Naive B cell (primary cell): ENCODE data around the gene PRKCG. TPM values are rescaled to one million over a fixed set of nuclear protein-coding genes. Genes with fewer than 3 reads are reported as not detected.
"Not testable (repeated sequence)": the region's sequence is repeated elsewhere in the genome, so short reads cannot be mapped to it uniquely, and the experiment has no call there.

Source experiments
- ATAC-seq, 2 donors: fragments of 150-1000 bp; cut with Tn5 transposase; 2 replicates each; pipeline ENCODE4 v1.10.0; 2021; ENCODE audit warnings: low read depth in 2 of 2, mild to moderate bottlenecking in 2 of 2, moderate library complexity in 2 of 2
- DNase-seq: peaks from one replicate; pipeline ENCODE4 v3.0.0; 2022
- H3K27ac Mint-ChIP-seq, 6 donors: one replicate each; pipeline ENCODE4 v1.8.0; 2020 to 2022; ENCODE audit warnings: mild to moderate bottlenecking in 6 of 6, mixed read lengths in 6 of 6, moderate library complexity in 5 of 6, inconsistent platforms in 2 of 6
- H3K27me3 Mint-ChIP-seq, 3 donors: one replicate each; pipeline ENCODE4 v1.8.0; 2021 to 2022; ENCODE audit warnings: mixed read lengths in 3 of 3, mild to moderate bottlenecking in 1 of 3
- H3K36me3 Mint-ChIP-seq, 2 donors: one replicate each; pipeline ENCODE4 v1.8.0; 2020 to 2022; ENCODE audit warnings: mixed read lengths in 2 of 2, inconsistent platforms in 1 of 2, mild to moderate bottlenecking in 1 of 2
- H3K4me1 Mint-ChIP-seq, 3 donors: one replicate each; pipeline ENCODE4 v1.8.0; 2020 to 2022; ENCODE audit warnings: mixed read lengths in 3 of 3, inconsistent platforms in 1 of 3, mild to moderate bottlenecking in 1 of 3, moderate library complexity in 1 of 3
- H3K4me3 Mint-ChIP-seq, 8 donors: one replicate each; pipeline ENCODE4 v1.8.0; 2020 to 2022; ENCODE audit warnings: mild to moderate bottlenecking in 8 of 8, mixed read lengths in 8 of 8, moderate library complexity in 8 of 8, inconsistent platforms in 2 of 8
- H3K9me3 Mint-ChIP-seq, 7 donors: one replicate each; pipeline ENCODE4 v1.8.0; 2020 to 2022; ENCODE audit warnings: mixed read lengths in 7 of 7, mild to moderate bottlenecking in 5 of 7, inconsistent platforms in 2 of 7, moderate library complexity in 1 of 7
- polyA plus RNA-seq, 6 donors: library from polyadenylated mRNA; unstranded; fragments of 300-500 nt; fragmentation: Illumina TruSeq; gene quantifications; one replicate each; pipeline ENCODE4 v1.2.3, GENCODE V29; 2021; ENCODE audit warnings: low read depth in 6 of 6

PRKCG gene
- polyA plus RNA-seq, 6 donors from 2014 or later, result 0.31 to 0.35 TPM; not detected in 4

DNA sequence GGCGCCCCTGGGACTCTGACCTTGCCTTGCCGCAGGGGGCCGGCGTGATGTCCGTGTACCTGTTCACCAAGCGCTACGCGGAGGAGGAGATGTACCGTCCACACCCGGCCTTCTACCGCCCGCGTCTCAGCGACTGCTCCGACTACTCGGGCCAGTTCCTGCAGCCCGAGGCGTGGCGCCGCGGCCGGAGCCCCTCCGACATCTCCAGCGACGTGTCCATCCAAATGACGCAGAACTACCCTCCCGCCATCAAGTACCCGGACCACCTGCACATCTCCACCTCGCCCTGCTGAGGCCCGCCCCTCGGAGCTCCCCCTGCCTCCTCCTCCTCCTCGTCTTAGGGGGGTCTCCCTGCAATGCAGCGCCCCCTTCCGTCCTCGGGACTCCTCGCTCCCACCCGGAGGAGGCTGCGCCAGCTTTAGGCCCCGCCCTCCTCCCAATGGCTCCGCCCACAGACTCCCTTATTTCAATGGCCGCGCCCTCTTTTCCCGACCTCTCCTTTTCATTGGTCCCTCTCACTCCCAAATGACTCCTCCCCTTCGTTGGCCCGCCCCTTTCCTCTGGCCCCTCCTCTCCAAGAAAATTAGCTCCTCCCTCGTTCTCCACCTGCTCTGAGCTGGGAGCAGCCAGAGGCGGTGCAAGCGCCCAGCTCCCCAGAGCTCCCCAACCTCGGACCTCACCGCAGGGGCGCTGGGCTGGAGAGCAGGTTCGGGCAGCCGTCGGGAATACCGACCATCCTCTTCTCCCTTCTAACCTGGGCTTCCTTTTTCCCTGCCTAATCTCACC lies 60.2 kb downstream of the PRKCG start:
- Mint-ChIP-seq H3K9me3 (peaks cover 6 to 15% (median 8%) of the 10 kb centered on the region in 7 donors), H3K4me3 (no peak overlapping the region), H3K27ac (no peak overlapping the region), H3K4me1 (peaks cover 4 to 12% (median 11%) of the 10 kb centered on the region in 3 donors), H3K27me3 (peaks cover 56 to 83% (median 80%) of the 10 kb centered on the region in 3 donors), H3K36me3 (peaks cover 5 to 16% of the 10 kb centered on the region in 2 donors)
- ATAC-seq, result no peak
- DNase-seq, result no peak

- Mint-ChIP-seq H3K27ac (no peak overlapping the region), H3K4me1 (peaks cover 4 to 12% (median 11%) of the 10 kb centered on the region in 3 donors), H3K27me3 (peaks cover 48 to 74% (median 72%) of the 10 kb centered on the region in 3 donors), H3K36me3 (peaks cover 5 to 19% of the 10 kb centered on the region in 2 donors), H3K9me3 (peaks cover 6 to 15% (median 8%) of the 10 kb centered on the region in 7 donors), H3K4me3 (no peak overlapping the region)
- DNase-seq (no peak), ATAC-seq (no peak)
Observed at GRCh38 chr19:53944416-53944815, 62.4 kb downstream of the PRKCG start.

DNA sequence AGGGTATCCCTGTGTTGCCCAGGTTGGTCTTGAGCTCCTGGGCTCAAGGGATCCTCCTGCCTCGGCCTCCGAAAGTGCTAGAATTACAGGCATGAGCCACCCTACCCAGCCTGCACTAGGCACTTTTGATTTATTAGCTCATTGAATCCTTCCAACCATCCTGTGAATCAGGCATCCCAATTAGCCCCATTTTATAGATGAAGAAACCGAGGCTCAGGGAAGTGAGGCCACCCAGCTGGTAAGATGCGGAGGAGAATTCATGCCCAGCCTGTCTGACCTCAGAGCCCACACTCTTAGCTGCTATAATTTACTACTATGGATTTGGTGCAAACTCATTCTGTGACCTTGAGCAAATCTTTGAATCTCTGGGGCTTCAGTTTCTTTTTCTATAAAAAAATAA lies 62.9 kb downstream of the PRKCG start:
- ATAC-seq, result no peak
- peaks cover 5 to 19% of the 10 kb centered on the region in 2 donors for H3K36me3 Mint-ChIP-seq
- H3K9me3 Mint-ChIP-seq, result peaks cover 2 to 15% (median 6%) of the 10 kb centered on the region in 7 donors
- no peak for DNase-seq
- H3K4me3 Mint-ChIP-seq, result peak overlapping the region in 1 of 8 donors; percentile 10
- peaks cover 4 to 12% (median 11%) of the 10 kb centered on the region in 3 donors for H3K4me1 Mint-ChIP-seq
- no peak overlapping the region for H3K27ac Mint-ChIP-seq
- H3K27me3 Mint-ChIP-seq, result peaks cover 43 to 69% (median 67%) of the 10 kb centered on the region in 3 donors

GRCh38 chr19:53945441-53945840 lies 63.4 kb downstream of the PRKCG start:
- ATAC-seq (no peak), DNase-seq (no peak)
- H3K27ac Mint-ChIP-seq, result no peak overlapping the region
- peaks cover 38 to 64% (median 62%) of the 10 kb centered on the region in 3 donors for H3K27me3 Mint-ChIP-seq
- H3K36me3 Mint-ChIP-seq, result peaks cover 2 to 19% of the 10 kb centered on the region in 2 donors
- H3K4me1 Mint-ChIP-seq, result peaks cover 4 to 12% (median 11%) of the 10 kb centered on the region in 3 donors
- H3K9me3 Mint-ChIP-seq, result peaks cover 2 to 15% (median 6%) of the 10 kb centered on the region in 7 donors
- no peak overlapping the region for H3K4me3 Mint-ChIP-seq

GRCh38 chr19:53945998-53946397 lies 64.0 kb downstream of the PRKCG start:
- no peak overlapping the region for H3K4me3 Mint-ChIP-seq
- H3K4me1 Mint-ChIP-seq, result peaks cover 4 to 12% (median 11%) of the 10 kb centered on the region in 3 donors
- H3K36me3 Mint-ChIP-seq, result peaks cover 0 to 19% of the 10 kb centered on the region in 2 donors
- H3K27me3 Mint-ChIP-seq, result peaks cover 36 to 58% (median 58%) of the 10 kb centered on the region in 3 donors
- no peak overlapping the region for H3K27ac Mint-ChIP-seq
- H3K9me3 Mint-ChIP-seq, result peaks cover 2 to 14% (median 6%) of the 10 kb centered on the region in 7 donors
- DNase-seq, result no peak
- no peak for ATAC-seq

DNA sequence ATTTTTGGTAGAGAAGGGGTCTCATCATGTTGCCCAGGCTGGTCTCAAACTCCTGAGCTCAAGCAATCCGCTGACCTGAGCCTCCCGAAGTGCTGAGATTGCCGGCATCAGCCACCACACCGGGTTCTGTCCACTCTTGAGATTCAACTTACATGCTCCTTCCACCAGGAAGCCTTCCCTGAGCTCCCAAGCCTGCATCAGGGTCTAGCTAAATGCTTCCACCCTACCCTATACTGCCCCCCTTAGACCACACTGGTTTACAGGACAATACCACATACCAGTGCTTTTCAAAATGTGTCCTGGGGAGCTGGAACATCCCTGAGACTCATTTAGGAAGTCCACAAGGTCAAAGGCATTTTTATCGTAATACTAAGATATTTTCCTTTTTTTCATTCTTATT lies 65.6 kb downstream of the PRKCG start:
- no peak overlapping the region for H3K27ac Mint-ChIP-seq
- no peak for DNase-seq
- peaks cover 0 to 13% of the 10 kb centered on the region in 2 donors for H3K36me3 Mint-ChIP-seq
- H3K4me1 Mint-ChIP-seq, result peaks cover 0 to 6% (median 6%) of the 10 kb centered on the region in 3 donors
- H3K27me3 Mint-ChIP-seq, result peaks cover 42 to 51% (median 50%) of the 10 kb centered on the region in 3 donors
- no peak for ATAC-seq
- H3K4me3 Mint-ChIP-seq, result no peak overlapping the region
- H3K9me3 Mint-ChIP-seq, result peaks cover 2 to 12% (median 6%) of the 10 kb centered on the region in 7 donors

DNA sequence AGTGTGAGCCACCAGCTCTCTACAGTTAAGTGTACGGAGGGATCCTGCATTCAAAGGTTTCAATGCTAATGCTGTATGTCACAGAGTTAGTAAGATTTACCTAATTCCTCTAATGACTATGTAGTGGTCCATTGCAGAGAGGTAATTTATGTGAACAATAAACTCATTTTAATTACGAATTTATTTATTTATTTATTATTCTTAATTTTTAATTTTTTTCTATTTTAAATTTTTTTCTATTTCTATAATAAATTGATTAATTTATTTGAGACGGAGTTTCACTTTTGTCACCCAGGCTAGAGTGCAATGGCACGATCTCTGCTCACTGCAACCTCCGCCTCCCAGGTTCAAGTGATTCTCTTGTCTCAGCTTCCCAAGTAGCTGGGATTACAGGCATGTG lies 66.6 kb downstream of the PRKCG start:
- not testable (repeated sequence) for H3K9me3 Mint-ChIP-seq, H3K4me1 Mint-ChIP-seq, H3K36me3 Mint-ChIP-seq, H3K4me3 Mint-ChIP-seq, DNase-seq, ATAC-seq, H3K27ac Mint-ChIP-seq
- H3K27me3 Mint-ChIP-seq, result peaks cover 40 to 41% (median 40%) of the 10 kb centered on the region in 3 donors

- Mint-ChIP-seq H3K27me3 (peaks cover 26 to 36% (median 34%) of the 10 kb centered on the region in 3 donors), H3K9me3 (peaks cover 0 to 14% (median 10%) of the 10 kb centered on the region in 7 donors), H3K27ac (no peak overlapping the region), H3K4me1 (no peaks in the 10 kb centered on the region), H3K36me3 (peaks cover 0 to 6% of the 10 kb centered on the region in 2 donors), H3K4me3 (no peak overlapping the region)
- no peak for DNase-seq
- no peak for ATAC-seq
Observed at GRCh38 chr19:53951436-53951835, 69.4 kb downstream of the PRKCG start.

GRCh38 chr19:53951947-53952346 lies 70.0 kb downstream of the PRKCG start:
- no peak overlapping the region for H3K4me3 Mint-ChIP-seq

GRCh38 chr19:53953383-53953782 lies 71.4 kb downstream of the PRKCG start:
- Mint-ChIP-seq H3K4me1 (no peaks in the 10 kb centered on the region), H3K27ac (no peak overlapping the region), H3K27me3 (peaks cover 33 to 41% (median 40%) of the 10 kb centered on the region in 3 donors), H3K4me3 (peak overlapping the region in 1 of 8 donors; percentile 52), H3K36me3 (peaks cover 0 to 2% of the 10 kb centered on the region in 2 donors), H3K9me3 (peaks cover 0 to 16% (median 10%) of the 10 kb centered on the region in 7 donors)
- ATAC-seq (no peak), DNase-seq (no peak)

More at GRCh38 chr19:53951947-53952346, 70.0 kb downstream of the PRKCG start:
- peaks cover 0 to 5% of the 10 kb centered on the region in 2 donors for H3K36me3 Mint-ChIP-seq
- ATAC-seq (no peak), DNase-seq (no peak)
- H3K27me3 Mint-ChIP-seq, result peaks cover 26 to 37% (median 36%) of the 10 kb centered on the region in 3 donors
- H3K27ac Mint-ChIP-seq, result no peak overlapping the region
- H3K9me3 Mint-ChIP-seq, result peaks cover 0 to 14% (median 10%) of the 10 kb centered on the region in 7 donors
- H3K4me1 Mint-ChIP-seq, result no peaks in the 10 kb centered on the region

Other genes with a start within 250 kb of the PRKCG start
- under 1 TPM in 5 of 6 donors, not detected in 1; 0.06 to 0.13 (median 0.11) TPM for gene NLRP12, start 57.9 kb upstream of the PRKCG start, polyA plus RNA-seq
- 10 to 100 TPM; 13.8 to 56.4 (median 34.9) TPM for gene MYADM, start 14.3 kb upstream of the PRKCG start, polyA plus RNA-seq
- gene CACNG7, start 27.1 kb downstream of the PRKCG start, polyA plus RNA-seq, result not detected
- gene CACNG8, start 80.7 kb downstream of the PRKCG start, polyA plus RNA-seq, result not detected
- gene CACNG6, start 109.4 kb downstream of the PRKCG start, polyA plus RNA-seq, result not detected
- gene VSTM1, start 181.7 kb downstream of the PRKCG start, polyA plus RNA-seq, result under 1 TPM in 1 of 6 donors, not detected in 5; 0.89 TPM
- not detected for gene TARM1, start 199.2 kb downstream of the PRKCG start, polyA plus RNA-seq
- under 1 TPM in 1 of 6 donors, not detected in 5; 0.73 TPM for gene OSCAR, start 218.6 kb downstream of the PRKCG start, polyA plus RNA-seq
- 100 to 1,000 TPM; 288 to 486 (median 357) TPM for gene NDUFA3, start 220.7 kb downstream of the PRKCG start, polyA plus RNA-seq
- 10 to 100 TPM in 2 of 6 donors, 1 to 10 TPM in 4; 7.2 to 11.6 (median 9.2) TPM for gene TFPT, start 233.5 kb downstream of the PRKCG start, polyA plus RNA-seq
- gene PRPF31, start 233.6 kb downstream of the PRKCG start, polyA plus RNA-seq, result 10 to 100 TPM; 59.3 to 83.7 (median 62.6) TPM